KG1 (cell line): ENCODE measurements around the gene STK31.
"Not testable (repeated sequence)": the region's sequence is repeated elsewhere in the genome, so short reads cannot be mapped to it uniquely, and the experiment has no call there.

ENCODE experiments used
- DNase-seq: peaks from one replicate; lab custom pipeline; 2025; lab: John Stamatoyannopoulos, UW

The STK31 gene, protein sequence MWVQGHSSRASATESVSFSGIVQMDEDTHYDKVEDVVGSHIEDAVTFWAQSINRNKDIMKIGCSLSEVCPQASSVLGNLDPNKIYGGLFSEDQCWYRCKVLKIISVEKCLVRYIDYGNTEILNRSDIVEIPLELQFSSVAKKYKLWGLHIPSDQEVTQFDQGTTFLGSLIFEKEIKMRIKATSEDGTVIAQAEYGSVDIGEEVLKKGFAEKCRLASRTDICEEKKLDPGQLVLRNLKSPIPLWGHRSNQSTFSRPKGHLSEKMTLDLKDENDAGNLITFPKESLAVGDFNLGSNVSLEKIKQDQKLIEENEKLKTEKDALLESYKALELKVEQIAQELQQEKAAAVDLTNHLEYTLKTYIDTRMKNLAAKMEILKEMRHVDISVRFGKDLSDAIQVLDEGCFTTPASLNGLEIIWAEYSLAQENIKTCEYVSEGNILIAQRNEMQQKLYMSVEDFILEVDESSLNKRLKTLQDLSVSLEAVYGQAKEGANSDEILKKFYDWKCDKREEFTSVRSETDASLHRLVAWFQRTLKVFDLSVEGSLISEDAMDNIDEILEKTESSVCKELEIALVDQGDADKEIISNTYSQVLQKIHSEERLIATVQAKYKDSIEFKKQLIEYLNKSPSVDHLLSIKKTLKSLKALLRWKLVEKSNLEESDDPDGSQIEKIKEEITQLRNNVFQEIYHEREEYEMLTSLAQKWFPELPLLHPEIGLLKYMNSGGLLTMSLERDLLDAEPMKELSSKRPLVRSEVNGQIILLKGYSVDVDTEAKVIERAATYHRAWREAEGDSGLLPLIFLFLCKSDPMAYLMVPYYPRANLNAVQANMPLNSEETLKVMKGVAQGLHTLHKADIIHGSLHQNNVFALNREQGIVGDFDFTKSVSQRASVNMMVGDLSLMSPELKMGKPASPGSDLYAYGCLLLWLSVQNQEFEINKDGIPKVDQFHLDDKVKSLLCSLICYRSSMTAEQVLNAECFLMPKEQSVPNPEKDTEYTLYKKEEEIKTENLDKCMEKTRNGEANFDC

DNA sequence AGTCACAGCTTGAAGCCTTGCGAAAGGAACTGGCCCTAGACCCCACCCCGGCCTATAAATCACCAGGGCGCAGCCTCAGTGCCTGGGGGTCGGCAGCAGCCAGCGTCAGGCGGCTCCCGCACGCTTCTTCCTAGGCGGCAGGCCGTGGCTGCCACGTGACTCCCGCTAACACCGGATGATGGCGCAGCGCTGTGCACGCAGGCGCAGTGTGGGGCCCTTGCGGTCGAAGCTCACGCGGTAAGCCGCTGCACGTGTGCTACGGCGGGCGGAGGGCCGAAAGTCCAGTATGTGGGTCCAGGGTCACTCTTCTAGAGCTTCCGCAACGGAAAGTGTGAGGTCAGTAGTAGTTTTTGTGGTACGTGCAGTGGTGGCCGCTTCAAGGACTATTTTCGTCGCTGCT lies at the start of gene STK31:
STK31 (plus strand) TSS at position 220 of the 400 bp plus-strand sequence; CDS start at position 287, 67 bp downstream.
- DNase-seq, result no peak

DNA sequence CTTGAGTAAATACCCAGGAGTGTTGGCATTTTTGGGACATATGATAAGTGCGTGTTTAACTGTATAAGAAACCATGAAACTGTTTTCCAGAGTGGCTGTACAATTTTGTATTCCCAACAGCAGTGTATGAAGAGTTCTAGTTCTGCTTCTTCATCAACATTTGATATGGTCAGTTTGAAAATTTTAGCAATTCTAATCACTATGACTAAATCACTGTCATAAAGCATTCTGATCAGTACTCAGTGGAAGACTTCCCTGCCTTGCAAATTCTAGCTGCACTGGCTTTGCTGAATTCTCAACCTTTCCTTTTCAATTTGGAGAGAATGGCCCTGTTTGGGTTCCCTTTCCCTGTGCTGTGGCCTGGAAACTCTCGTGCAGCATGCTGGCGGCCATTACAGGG lies 48.6 kb upstream of the STK31 start:
- DNase-seq, result no peak

DNA sequence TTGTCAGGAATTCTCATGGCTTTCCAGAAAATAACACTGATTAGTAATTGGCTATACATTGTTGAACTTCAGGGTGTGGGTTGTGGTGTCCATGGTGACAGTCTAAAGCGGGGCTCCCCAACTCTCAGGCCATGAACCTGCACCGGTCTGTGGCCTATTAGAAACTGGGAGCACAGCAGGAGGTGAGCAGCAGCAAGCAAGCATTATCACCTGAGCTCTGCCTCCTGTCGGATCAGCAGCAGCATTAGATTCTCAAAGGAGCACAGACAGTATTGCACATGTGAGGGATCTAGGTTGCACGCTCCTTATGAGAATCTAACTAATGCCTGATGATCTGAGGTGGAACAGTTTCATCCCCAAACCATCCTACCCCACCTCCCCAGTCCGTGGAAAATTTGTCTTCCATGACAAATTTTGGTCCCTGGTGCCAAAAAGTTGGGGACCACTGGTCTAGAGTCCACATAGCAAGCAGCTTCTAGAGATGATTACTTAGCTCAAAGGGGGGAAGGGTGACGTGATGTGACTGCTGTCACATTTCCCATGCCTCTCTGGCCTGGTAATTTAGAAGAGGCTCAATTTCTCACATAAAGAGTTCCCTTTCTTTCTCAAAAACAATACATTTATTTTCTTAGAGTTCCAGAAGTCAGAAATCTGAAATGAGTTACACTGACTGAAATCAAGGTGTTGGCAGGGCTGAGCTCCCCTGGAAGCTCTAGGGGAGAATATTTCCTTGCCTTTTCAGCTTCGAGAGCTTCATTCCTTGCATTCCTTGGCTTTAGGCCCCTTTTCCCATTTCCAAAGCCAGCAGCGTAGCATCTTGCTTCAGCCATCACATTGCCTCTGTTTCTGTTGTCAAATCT lies 47.7 kb upstream of the STK31 start:
- DNase-seq, result no peak

DNA sequence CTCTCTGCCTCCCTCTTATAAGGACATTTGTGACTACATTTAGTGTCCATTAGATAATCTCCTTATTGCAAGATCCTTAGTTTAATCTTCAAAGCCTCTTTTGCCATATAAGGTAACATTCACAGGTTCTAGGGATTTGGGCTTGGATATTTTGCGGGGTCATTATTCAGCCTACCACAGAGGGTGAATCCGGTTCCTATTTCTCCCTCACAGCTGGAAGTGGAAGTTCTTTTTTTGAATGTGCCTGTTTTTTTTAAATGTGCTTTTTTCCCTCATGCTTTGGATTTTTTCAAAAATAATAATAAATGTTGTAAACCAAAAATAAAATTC lies 47.1 kb upstream of the STK31 start:
- no peak for DNase-seq

DNA sequence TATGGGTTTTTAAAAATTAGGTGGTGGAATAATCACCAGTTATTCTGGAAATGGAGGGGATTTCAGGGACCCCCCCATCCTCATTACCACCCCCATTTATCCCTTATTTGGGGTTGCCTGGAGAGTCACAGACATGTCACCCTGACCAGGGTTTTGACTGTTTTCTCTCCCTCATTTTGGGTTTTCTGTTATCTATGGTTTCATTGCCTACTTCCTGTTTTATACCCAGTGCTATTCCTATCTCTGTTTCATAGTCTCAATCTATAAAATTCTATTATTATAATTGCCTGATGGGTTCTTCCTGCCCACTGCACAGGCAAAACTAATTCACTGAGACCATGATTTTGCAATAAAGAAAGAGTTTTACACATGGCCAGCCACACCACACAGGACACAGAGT lies 45.9 kb upstream of the STK31 start:
- DNase-seq, result no peak

DNA sequence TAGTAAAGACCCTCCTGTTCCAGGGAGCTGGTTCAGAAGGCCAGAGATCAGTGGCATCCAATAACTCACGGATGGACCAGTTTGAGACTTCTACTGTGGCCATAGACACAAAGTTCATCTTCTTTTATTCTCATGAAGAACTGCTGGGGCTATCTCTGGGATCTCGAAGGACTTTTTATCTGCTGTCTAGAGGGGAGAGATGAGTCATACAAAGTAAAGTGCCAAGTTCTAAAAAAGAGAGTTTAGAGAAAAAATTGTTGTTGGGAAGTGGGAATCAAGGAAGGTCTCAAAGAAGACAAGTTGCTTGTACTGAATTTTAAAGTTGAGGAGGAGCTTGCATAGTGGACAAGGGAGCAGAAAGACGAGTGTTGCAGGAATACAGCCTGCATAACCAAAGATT lies 38.0 kb upstream of the STK31 start:
- no peak for DNase-seq

DNA sequence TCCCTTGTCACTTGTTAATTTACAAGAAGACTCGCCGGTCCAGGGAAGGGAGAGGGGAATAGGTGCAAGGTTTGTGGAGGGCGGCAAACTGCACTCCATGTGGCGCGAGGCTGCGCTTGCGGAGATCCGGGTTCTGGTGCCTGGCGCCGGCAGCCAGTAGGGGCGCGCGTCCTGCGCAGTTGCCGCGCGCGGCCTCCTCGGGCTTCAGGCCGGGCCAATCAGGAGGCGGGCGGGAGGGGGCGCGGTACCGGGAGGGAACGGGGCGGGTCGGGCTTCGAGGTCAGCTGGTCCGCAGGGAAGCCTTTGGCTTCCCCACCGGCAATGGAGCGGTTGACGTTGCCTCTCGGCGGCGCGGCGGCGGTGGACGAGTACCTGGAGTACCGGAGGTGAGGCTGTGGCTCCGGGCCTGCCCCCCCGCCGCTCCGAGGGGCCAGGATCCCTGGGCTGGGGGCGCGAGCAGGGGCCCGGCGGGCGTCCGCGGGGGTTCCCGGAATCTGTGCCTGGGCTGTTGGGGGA lies 30.1 kb upstream of the STK31 start, which contains the start of gene FAM221A:
FAM221A (plus strand) TSS at position 302 of the 516 bp plus-strand sequence; CDS start at position 322, 20 bp downstream.
- DNase-seq, result peak; percentile 60

DNA sequence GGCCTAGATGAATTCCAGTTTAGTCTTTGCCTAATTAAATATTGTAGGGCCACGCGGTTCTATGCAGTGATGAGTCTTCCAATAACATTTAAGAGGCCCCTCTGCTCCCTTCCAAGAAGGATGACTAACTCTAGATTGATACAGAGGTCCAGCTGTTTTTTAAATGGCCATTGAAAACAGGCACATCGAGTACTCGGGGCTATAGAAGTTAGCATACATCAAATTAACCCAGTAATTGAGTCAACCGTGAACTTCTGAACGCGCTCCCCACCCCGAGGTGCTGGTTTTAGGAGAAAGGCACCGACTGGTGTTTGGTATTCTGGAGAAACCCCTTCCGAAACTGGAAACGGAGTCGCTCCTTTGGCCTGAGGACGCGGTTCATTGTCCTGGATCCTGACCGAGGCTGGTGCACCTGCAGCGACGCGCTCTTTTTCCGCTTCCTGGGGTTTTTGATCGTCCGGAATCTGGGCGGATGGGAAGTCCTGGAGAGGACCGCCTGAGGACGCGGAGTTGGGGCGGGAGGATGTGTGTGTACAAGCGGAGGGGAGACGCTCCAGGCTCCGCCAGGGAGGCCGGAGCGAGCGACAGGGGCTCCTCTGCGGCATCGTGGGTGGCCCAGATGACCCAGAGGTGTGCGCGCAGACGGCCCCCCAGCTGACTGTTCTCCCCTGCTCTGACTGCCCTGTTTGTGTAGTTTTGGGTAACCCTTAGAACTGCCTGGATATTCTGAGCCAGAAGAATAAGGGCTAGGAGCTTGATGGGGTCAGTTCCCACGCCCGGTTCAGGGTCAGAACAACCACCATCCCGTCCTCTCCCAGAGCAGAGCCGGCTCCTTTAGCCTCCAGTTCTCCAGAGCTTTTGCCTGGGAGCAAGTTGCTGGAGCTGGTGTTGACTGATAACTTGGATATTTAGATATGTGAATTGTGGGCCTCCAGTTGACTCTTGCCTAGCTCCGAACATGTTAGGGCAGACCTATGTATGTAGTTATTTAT lies 29.3 kb upstream of the STK31 start:
- DNase-seq, result no peak

DNA sequence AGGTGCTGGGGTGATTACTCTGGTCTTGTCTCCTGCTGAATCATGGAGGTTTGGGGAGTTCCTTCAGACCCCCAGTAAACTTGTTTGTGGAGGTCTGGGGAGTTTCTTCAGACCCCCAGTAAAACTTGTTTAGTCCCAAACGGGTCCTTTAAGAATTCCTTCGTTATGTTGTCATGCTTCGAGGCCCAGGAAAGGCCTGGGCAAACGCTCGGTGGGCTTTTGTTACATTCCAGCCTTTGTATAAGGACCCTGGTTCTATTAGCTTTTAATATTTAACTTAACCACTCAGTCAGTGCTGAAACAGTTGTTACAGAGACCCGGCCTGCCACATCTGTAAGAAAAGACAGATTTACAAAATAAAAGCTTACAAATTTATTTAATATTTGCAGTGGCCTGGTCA lies 26.0 kb upstream of the STK31 start:
- DNase-seq, result not testable (repeated sequence)

DNA sequence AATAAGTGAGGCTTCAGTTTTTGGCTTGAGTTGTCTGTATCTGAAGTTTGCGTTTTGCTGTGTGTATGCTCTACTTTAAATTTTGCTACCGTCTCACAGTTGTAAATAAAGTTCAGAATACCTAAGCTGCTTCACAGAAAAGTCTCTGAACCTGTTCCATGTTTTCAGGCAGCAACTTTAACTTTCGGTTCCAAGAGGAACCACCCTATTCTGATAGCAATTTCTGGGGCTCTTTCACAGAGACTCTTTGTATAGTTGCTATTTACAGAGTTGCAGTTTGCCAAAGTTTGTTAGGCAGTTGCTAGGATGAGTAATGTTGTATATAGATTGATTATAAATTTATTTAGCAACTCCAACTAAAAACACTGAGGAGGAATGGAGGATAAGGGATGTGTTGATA lies 24.3 kb upstream of the STK31 start:
- DNase-seq, result no peak

DNA sequence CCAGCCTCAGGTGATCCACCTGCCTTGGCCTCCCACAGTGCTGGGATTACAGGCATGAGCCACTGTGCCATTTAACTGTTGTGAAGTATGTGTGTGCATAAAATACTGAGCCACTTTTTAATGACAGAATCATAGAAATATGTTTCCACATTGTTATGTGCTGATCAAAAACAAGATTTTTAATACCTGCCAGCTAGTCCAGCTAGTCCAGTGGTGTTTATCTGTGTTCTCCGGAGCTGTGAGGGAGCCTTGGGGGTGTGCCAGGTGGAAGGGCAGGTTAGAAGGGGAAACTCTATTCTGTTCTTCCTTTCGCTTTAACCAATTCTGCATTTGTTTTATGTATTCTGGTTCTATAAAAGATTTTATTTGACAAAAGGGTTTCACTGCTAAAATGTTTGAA lies 23.0 kb upstream of the STK31 start:
- DNase-seq, result no peak

DNA sequence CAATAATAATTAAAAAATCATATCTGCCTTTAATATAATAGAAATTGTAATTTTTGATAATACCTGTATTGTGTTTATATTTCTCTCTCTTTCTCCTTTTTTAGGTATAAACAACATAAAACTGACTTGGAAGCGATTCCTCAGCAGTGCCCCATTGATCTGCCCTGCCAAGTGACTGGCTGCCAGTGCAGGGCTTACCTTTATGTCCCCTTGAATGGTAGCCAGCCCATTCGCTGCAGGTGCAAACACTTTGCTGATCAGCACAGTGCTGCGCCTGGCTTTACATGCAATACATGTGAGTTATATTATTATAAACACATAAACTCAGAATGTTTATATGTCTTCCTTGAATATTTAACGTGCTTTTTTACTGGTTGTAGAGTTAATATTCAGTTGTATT lies 20.9 kb upstream of the STK31 start:
- no peak for DNase-seq

DNA sequence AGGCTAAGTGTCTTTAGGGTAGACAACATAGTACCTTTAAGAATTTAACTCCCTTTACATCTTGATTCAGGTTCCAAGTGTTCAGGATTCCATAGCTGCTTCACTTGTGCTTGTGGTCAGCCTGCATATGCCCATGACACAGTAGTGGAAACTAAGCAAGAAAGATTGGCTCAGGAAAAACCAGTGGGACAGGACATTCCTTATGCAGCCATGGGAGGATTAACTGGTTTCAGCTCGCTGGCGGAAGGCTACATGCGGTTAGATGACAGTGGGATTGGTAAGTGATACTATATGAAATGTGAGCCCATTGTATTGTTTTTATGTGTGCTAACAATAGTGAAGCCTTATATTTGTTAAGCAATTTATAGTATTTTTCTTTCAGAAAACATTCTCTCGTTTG lies 18.7 kb upstream of the STK31 start:
- no peak for DNase-seq

DNA sequence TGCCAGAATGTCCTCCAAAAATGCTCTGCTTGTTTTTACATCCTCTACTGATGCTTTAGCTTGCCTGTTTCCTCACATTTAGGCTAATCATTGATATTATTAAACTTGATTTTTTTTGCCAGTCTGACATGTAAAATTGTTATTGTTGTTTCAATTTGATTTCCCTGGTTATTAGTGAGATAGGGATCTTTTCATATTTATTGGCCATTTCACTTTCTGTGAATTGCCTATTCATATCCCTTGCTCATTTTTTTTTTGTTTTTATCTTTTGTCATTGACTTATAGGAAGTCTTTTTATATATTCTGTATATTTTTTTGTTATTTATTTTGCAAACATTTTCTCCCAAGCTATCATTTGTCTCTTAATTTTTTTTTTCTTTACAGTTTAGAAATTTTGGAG lies 16.8 kb upstream of the STK31 start:
- no peak for DNase-seq

DNA sequence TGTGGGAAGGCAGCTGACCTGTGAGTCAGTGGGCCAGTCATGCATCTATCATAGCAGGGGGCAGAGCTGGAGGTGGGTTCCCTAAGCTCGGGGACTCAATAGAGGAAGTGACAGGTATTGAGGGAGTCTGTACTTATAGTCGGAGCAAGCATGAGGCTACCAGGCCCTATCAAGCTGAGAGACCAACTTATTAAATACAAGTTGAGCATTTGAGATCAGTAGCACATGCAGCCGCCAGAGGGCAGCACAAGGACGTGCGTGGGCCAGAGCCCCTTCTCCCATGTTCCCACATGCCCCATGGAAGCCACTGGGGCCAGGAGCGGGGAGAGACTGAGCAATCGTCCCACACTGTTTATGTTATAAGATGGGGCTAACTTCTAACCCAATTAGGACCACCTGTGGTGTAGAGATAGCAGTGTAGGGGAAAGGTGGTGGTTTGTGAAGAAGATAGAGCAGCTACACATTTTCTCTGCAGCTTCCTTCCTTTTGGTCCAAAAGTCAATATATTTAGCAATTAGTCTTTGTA lies 13.0 kb upstream of the STK31 start:
- peak; percentile 70 for DNase-seq

DNA sequence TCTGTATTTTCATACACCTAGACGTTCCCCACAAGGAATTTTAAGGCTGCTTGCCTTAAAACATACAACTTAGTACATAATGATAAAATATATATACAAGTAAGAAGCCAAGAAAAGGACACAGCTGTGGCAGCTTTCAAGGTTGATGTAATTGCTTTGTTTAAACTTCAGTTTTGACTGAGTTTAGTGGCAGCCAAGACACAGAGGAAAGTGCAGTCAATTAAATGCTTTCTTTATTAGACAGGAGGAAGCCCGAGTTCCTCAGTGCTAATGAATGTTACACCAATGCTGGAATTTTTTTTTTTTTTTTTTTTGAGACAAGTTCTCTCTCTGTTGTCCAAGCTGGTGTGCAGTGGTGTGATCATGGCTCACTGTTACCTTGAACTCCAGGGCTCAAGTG lies 11.2 kb upstream of the STK31 start:
- DNase-seq, result no peak

DNA sequence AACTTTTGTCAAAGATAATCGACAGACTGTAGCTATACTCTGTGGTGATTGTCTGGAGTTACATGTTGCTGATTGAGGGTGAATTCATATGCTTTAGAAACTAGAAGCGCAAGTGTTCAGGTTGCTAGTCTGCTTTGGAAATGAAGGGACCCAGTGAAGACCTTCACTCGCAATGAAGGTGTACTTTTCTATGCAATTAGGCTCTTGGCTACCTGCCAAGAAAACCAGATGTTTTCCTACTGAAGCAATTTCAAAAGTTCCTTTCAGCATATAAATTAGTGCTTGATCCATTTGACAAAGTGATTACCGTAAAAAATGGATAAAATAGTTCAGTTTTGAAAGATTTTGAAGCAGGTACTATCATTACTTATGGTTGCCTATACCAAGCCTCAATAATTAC lies 10.0 kb upstream of the STK31 start:
- DNase-seq, result no peak

DNA sequence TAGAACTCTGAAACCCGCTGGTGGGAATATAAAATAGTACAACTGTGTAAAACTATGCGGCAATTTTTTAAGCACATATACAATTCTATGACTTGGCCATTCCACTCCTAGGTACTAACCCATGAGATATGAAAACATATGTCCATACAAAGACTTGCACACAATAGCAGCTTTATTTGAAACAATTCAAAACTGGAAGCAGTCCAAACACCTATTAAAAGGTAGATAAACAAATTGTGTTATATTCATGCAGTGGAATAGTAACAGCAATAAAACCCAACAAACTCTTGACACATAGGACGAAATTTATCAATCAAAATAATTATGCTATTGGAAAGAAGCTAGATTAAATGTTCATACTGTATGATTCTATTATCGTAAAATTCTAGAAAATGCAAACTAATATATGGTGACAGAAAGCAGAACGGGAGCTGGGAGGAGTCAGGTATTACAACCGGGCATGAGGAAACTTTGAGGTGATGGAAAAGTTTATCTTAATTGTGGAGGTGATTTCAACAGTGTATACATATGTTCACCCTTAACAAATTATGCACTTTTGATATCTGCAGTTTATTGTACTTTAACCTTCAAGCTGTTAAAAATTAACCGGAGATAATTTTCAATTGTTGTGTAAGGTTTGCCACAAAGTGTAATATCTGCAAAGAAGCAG lies 803 bp upstream of the STK31 start:
- no peak for DNase-seq
